ENCODE measurements around the gene PRDM5.
A peak's percentile ranks its signal among the peaks of the same experiment; 100 is the strongest.
"Not testable (repeated sequence)": the region's sequence is repeated elsewhere in the genome, so short reads cannot be mapped to it uniquely, and the experiment has no call there.

PRDM5 gene

DNA sequence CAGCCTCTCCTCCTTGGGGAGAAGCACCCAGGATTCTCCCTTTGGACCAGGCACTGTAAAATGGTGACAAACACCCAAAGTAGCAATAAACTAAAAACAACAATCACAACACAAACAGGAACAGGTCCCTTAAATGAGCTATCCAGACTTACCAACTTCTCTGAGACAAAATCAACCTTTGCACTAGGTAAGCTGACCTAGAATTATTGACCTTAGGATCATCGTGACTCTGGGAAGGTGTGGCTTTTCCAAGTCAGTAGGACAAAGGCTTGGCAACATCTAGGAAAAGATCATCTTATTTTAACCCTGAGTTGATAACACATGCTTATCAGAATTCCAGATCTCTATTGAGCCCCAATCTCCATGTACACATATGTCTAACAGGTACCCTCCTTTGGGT lies 166.7 kb downstream of the PRDM5 start:
- Histone ChIP-seq H3K4me1 (ENCODE audit: insufficient read depth, low read length) (peaks cover 3% of the 10 kb centered on the region; the same call in 1 of the 2 replicates), H3K9me3 (ENCODE audit: control insufficient read depth, insufficient read depth, low read length) (peaks cover 4% of the 10 kb centered on the region; the same call in 1 of the 2 replicates), H3K9ac (ENCODE audit: low read depth, low read length) (no peak overlapping the region), H3K36me3 (ENCODE audit: insufficient read depth, low read length) (peaks cover 3% of the 10 kb centered on the region; the same call in 1 of the 2 replicates)

DNA sequence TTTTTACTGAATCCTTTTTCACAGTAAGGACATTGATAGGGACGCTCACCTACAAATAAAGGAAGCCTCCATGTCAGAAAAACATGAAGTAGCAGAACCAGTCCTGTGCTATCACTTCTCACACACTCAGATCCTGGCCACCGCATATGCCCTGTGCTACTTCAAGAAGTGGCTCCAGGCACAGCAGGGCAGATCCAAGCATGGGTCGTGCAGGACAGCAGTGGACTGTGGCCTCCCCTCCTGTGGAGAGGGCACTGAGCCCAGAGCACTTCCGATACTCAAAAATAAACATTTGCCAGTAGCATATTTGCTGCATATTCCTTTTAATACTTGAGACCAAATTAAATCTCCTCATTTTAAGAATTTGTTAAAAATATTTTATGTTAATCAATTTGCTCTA lies 167.9 kb downstream of the PRDM5 start:
- H3K9me3 ChIP-seq (ENCODE audit: control insufficient read depth, insufficient read depth, low read length) = peaks cover 4% of the 10 kb centered on the region; the same call in 1 of the 2 replicates
- peaks cover 3% of the 10 kb centered on the region; the same call in 1 of the 2 replicates for H3K36me3 ChIP-seq (ENCODE audit: insufficient read depth, low read length)
- H3K4me1 ChIP-seq (ENCODE audit: insufficient read depth, low read length) = peaks cover 3% of the 10 kb centered on the region; the same call in 1 of the 2 replicates
- H3K9ac ChIP-seq (ENCODE audit: low read depth, low read length) = no peak overlapping the region

DNA sequence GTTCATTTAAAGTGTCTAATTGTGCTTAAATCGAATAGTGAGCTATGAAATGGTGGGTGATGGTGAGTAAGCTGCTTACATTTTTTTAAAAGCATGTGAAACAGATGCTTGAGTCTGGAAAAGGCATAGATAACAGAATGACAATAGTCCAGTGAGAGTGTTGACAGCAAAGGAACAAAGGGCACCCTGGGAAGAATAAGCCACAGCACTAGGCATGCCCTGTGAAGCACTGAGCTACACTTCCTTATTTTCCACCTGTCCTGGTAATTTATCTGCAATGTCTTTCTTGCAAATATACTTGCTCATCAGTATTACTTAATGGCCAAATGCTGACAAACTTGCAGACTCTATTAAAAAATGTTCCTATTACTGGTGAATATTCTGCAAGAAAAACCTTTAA lies 168.7 kb downstream of the PRDM5 start:
- Histone ChIP-seq H3K4me1 (ENCODE audit: insufficient read depth, low read length) (peaks cover 3% of the 10 kb centered on the region; the same call in 1 of the 2 replicates), H3K9ac (ENCODE audit: low read depth, low read length) (no peak overlapping the region), H3K9me3 (ENCODE audit: control insufficient read depth, insufficient read depth, low read length) (peaks cover 4% of the 10 kb centered on the region; the same call in 1 of the 2 replicates), H3K36me3 (ENCODE audit: insufficient read depth, low read length) (peaks cover 3% of the 10 kb centered on the region; the same call in 1 of the 2 replicates)

DNA sequence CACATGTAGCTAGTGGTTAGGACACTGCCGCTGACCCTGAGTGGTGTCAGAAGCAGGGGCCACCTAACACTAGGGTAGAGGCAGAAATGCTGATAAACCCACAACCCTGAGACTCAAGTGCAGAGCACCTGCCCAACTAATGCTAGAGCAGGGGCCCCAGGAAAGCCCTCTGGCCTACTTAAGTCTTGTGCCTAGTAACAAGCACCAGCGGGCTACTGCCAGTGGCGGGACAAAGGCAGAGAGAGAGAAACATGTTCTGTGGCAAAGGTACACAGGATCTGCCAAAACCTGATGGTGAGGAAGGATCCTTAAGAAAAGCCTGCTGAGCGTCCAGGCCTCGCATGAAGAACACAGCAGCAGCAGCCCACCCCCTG lies 172.4 kb downstream of the PRDM5 start:
- Histone ChIP-seq H3K36me3 (ENCODE audit: insufficient read depth, low read length) (peaks cover 3% of the 10 kb centered on the region; the same call in 1 of the 2 replicates), H3K4me1 (ENCODE audit: insufficient read depth, low read length) (peaks cover 3% of the 10 kb centered on the region; the same call in 1 of the 2 replicates), H3K9me3 (ENCODE audit: control insufficient read depth, insufficient read depth, low read length) (peaks cover 4% of the 10 kb centered on the region; the same call in 1 of the 2 replicates), H3K9ac (ENCODE audit: low read depth, low read length) (no peak overlapping the region)

DNA sequence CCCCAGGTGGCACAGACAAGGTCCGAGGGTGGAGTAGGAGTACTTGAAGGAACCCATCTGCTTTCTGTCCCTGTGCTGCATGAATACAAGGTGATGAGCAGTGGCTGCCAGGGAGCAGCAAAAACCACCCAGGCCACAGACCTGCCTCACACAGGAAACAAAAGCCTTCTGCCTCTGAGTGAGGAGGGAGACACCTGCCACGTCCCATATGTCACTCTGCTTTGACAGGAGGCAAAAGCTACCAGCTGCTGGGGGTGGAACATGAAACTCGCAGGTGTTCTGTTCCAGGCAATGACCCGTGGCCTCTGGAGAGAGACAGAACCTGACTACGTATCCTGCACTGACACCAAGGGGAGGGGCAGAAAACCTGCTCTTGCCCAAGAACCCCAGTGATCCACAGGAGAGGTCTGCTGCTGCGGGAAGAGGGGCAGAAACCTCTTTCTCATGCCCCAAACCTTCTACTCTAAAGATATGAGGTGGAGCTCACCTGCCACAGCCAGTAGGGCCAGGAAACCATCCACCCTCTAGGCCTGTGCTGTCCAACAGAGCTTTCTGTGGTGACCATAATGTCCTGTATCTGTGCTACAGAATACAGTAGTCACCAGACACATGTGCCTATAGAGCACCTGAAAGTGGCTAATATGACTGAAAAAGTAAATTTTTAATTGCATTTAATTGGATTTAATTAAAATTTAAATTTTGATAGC lies 172.9 kb downstream of the PRDM5 start:
- H3K9me3 ChIP-seq (ENCODE audit: control insufficient read depth, insufficient read depth, low read length) = peaks cover 4% of the 10 kb centered on the region; the same call in 1 of the 2 replicates
- no peak overlapping the region for H3K9ac ChIP-seq (ENCODE audit: low read depth, low read length)
- peaks cover 3% of the 10 kb centered on the region; the same call in 1 of the 2 replicates for H3K36me3 ChIP-seq (ENCODE audit: insufficient read depth, low read length)
- peaks cover 3% of the 10 kb centered on the region; the same call in 1 of the 2 replicates for H3K4me1 ChIP-seq (ENCODE audit: insufficient read depth, low read length)

DNA sequence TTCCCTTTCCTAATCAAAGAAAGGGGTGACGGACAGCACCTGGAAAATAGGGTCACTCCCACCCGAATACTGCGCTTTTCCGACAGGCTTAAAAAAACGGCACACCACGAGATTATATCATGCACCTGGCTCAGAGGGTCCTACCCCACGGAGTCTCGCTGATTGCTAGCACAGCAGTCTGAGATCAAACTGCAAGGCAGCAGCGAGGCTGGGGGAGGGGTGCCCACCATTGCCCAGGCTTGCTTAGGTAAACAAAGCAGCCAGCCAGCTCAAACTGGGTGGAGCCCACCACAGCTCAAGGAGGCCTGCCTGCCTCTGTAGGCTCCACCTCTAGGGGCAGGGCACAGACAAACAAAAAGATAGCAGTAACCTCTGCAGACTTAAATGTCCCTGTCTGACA lies 180.9 kb downstream of the PRDM5 start:
- H3K36me3 ChIP-seq (ENCODE audit: insufficient read depth, low read length); H3K9me3 ChIP-seq (ENCODE audit: control insufficient read depth, insufficient read depth, low read length); H3K4me1 ChIP-seq (ENCODE audit: insufficient read depth, low read length): not testable (repeated sequence)
- peak overlapping the region; percentile 50 for H3K9ac ChIP-seq (ENCODE audit: low read depth, low read length)

DNA sequence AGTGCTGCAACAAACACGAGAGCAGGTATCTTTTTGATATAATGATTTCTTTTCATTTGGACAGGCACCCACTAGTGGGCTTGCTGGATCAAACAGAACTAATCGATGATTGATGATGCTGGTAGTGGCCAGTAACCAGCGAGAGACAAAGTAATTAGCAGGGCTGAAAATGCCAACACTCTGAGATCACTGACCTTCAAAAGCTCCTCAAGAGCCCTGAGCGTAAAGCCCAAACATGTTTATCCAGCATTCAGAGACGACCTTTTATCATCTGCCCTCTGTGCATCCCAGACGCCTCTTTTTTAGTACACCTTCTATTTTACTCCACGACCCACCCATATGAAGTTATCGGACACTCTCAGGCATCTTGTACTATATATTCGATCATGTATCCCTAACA lies 186.2 kb downstream of the PRDM5 start:
- peaks cover 10% of the 10 kb centered on the region for H3K4me1 ChIP-seq (ENCODE audit: insufficient read depth, low read length)
- H3K9me3 ChIP-seq (ENCODE audit: control insufficient read depth, insufficient read depth, low read length) = no peaks in the 10 kb centered on the region
- H3K9ac ChIP-seq (ENCODE audit: low read depth, low read length) = no peak overlapping the region
- no peaks in the 10 kb centered on the region for H3K36me3 ChIP-seq (ENCODE audit: insufficient read depth, low read length)

DNA sequence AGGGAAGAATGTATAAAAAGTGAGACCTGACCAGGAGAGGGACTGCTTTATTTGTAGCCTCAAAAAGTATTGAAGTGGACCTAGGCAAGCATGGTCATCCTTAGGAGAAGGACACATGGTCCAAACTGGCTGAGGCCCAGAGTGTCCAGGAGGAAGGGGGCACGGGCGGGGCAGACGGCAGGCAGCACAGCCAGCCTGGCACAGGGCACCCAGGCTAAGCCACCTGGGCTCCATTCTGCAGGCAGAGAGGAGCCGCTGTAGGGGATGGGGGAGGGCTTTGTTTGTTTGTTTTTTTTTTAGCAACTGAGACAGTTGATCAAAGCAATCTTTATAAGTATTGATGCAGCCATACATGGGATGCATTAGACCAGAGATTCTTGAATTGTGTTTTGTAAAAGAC lies 188.6 kb downstream of the PRDM5 start:
- Histone ChIP-seq H3K4me1 (ENCODE audit: insufficient read depth, low read length) (peaks cover 4% of the 10 kb centered on the region; the same call in 1 of the 2 replicates), H3K9ac (ENCODE audit: low read depth, low read length) (no peak overlapping the region), H3K36me3 (ENCODE audit: insufficient read depth, low read length) (no peaks in the 10 kb centered on the region; the same call in 1 of the 2 replicates), H3K9me3 (ENCODE audit: control insufficient read depth, insufficient read depth, low read length) (no peaks in the 10 kb centered on the region)

DNA sequence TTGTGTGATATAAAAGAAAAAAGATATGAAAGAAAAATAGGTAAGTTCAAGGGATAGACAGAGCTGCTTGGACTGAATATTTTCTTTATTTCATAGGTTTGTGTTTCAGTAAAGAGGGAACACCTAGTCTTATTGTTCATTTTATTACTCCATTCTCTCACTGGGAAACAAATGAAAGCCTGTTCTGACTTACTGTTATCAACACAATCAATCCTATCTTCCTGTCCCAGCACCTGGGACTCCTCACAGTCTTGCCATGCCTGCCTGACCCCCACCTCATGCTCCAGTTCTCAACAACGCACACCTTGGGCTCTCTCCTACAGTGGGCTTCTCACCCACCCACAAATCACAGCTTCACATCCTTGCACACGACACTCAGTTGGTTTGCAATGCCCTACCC lies 189.5 kb downstream of the PRDM5 start:
- Histone ChIP-seq H3K36me3 (ENCODE audit: insufficient read depth, low read length) (no peaks in the 10 kb centered on the region; the same call in 1 of the 2 replicates), H3K9ac (ENCODE audit: low read depth, low read length) (no peak overlapping the region), H3K9me3 (ENCODE audit: control insufficient read depth, insufficient read depth, low read length) (no peaks in the 10 kb centered on the region), H3K4me1 (ENCODE audit: insufficient read depth, low read length) (peaks cover 4% of the 10 kb centered on the region; the same call in 1 of the 2 replicates)

DNA sequence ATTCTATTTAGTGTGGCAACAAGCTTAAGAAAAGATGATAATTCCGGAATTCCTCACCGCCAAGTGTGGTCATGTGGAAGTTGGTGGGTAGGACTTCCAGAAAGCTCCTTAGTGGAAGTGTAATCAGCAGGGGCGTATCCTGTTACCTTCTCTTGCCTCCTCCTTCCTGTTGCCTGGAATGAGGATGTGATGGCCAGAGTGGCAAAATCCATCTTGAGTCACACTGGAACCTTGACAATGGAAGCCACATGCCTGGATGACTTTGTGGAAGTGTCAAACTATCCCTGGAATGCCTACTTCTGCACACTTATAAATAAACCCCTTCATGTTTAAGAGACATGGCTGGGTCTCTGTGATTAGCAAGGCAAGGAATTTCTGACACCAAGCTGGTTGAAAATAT lies 191.0 kb downstream of the PRDM5 start:
- H3K9ac ChIP-seq (ENCODE audit: low read depth, low read length) = no peak overlapping the region
- no peaks in the 10 kb centered on the region for H3K9me3 ChIP-seq (ENCODE audit: control insufficient read depth, insufficient read depth, low read length)
- no peaks in the 10 kb centered on the region; the same call in 1 of the 2 replicates for H3K36me3 ChIP-seq (ENCODE audit: insufficient read depth, low read length)
- peaks cover 4% of the 10 kb centered on the region; the same call in 1 of the 2 replicates for H3K4me1 ChIP-seq (ENCODE audit: insufficient read depth, low read length)

DNA sequence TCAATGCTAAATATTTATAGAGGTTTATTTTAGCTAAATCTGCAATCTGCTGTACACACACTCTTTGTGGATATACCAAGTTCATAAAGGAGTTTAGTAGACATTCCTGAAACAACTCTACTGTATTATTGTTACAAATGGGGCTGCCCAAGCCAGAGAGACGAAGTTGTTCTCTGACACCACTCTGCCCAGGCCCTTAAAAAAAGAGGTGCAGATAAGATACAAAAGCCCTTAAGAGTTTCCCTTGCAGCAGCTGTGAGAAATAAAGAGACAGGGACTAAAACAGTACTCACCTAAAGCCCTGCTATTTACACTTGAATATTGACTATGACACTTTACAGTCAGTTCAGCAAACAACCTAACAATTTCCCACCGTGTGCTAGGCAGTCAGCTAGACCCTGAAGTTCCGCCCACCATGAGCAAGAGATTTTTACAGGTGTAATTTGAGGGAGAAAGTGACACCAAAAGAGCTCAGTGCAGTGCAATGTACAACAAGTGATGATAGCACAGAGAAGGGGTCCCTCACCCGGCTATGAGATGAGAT lies 191.7 kb downstream of the PRDM5 start:
- Histone ChIP-seq H3K4me1 (ENCODE audit: insufficient read depth, low read length) (peaks cover 4% of the 10 kb centered on the region; the same call in 1 of the 2 replicates), H3K9me3 (ENCODE audit: control insufficient read depth, insufficient read depth, low read length) (no peaks in the 10 kb centered on the region), H3K36me3 (ENCODE audit: insufficient read depth, low read length) (no peaks in the 10 kb centered on the region; the same call in 1 of the 2 replicates), H3K9ac (ENCODE audit: low read depth, low read length) (no peak overlapping the region)

DNA sequence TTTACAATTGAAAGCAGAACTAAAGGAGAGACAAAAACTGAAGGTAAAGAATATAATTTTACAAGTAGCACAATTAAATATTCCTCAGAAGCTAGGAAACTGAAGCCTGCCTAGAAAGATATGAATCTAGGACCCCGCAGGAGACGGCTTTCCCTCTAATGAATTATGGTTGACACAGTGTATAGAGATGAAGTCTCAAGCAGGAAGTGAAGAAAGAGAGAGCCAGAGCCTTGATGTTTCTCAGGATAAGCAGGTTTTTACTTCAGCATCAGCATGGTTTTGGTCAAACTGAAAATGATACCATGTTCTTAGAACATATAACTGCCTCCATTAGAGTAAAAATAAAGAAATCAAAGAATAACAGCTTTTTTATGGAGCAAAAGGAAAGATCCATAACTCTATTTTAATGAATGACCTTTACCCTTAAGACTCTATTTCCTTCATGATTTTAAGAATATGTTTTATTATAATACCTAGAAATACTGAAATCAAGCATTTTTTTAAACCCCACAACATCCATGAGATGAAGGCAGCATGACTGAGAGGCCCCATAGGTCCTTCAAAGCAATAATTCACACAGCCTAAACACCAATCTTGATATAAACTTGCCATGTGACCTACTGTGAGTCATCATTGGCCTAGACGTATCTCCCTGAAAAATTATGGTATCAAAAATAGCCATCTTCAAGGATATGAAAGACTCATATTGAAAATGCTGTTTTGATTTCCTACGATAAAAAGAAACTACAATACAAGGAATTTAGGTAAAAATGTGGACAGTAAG lies 193.4 kb downstream of the PRDM5 start:
- no peaks in the 10 kb centered on the region; the same call in 1 of the 2 replicates for H3K36me3 ChIP-seq (ENCODE audit: insufficient read depth, low read length)
- H3K9ac ChIP-seq (ENCODE audit: low read depth, low read length) = no peak overlapping the region
- H3K9me3 ChIP-seq (ENCODE audit: control insufficient read depth, insufficient read depth, low read length) = no peaks in the 10 kb centered on the region
- H3K4me1 ChIP-seq (ENCODE audit: insufficient read depth, low read length) = peaks cover 4% of the 10 kb centered on the region; the same call in 1 of the 2 replicates

DNA sequence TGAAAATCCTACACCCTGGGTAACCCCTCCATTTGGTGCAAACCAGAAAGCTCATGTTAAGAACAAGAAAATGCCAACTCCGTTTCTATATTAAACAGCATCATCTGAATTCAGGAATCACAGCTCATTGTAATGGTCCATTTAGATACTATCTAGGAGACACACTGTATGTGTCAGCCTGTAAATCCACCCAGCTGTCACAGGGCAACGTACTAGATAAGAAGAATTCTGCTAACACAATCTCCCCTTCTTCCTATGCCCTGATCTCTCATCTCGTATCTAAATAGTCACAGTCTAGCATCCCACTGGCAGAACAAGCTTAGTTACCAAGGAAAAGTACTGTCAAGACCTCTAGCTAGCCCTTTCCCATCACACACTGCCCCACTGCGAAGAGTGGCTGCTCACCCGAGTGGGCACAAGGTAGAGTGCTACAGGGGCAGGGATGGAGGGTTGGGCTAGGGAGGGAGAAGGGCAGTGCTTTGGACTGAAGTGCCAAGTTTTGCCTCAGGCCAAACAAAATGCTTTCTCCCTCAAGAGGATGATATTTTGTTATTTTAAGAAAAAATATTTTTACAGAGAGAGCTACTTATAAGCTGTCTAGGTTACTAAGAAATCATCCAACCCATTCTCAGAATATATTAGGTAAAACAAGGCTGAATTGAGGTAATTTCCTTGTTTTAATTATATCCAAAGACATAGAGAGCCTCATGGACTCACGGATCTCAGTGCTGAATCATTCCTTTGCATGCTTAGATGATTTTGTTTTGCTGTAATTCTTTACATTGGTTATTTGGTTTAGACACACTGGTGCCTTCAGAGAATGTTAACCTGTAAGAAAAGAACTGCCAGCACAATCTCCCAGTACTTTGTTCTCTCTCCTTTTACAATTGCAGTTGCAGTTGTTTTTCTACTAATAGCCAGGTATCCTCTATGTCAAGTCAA lies 196.6 kb downstream of the PRDM5 start:
- Histone ChIP-seq H3K9ac (ENCODE audit: low read depth, low read length) (no peak overlapping the region), H3K9me3 (ENCODE audit: control insufficient read depth, insufficient read depth, low read length) (no peaks in the 10 kb centered on the region), H3K36me3 (ENCODE audit: insufficient read depth, low read length) (no peaks in the 10 kb centered on the region; the same call in 1 of the 2 replicates), H3K4me1 (ENCODE audit: insufficient read depth, low read length) (peaks cover 15% of the 10 kb centered on the region; the same call in 1 of the 2 replicates)
